GM12875 (cell line): ENCODE measurements around the gene GPR3.

Source experiments
- H3K4me3 ChIP-seq: one replicate; pipeline ENCODE4 v1.5.1; 2011; ENCODE audit warnings: low read depth, low read length, control low read depth
- CTCF ChIP-seq: IDR thresholded peaks from 2 replicates; pipeline ENCODE4 v1.5.1; 2011; ENCODE audit warnings: low read depth, mild to moderate bottlenecking, control low read depth, inconsistent platforms, low read length, moderate library complexity, borderline replicate concordance; ENCODE audit not compliant: insufficient read depth

GPR3 gene

DNA sequence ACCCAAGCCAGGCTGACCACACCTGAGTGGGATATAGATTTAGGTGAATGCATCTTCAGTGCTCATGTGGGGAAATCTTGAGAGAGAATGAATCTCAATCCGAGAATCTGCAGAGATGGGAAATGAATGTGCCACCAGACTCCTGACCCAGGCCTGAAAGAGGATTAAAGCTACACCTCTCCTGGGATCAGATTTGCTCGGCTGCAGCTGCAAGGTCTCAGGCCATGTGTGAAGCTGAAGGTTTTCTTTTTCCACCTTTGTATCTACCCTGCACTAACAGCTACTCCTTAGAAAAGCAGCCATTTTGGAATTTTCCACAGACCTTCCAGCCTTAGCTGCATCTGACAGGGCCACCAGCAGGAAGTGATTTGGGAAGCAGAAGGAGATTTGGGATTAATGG lies 18.3 kb downstream of the GPR3 start:
- H3K4me3 ChIP-seq, result no peak overlapping the region
- TF ChIP-seq CTCF, result no peak

- no peak overlapping the region for H3K4me3 ChIP-seq
- TF ChIP-seq CTCF, result no peak
Observed at GRCh38 chr1:27412502-27412901, 20.1 kb downstream of the GPR3 start.

- no peak overlapping the region for H3K4me3 ChIP-seq
- TF ChIP-seq CTCF, result no peak
Observed at GRCh38 chr1:27413004-27413403, 20.6 kb downstream of the GPR3 start.

- no peak for TF ChIP-seq CTCF
Observed at GRCh38 chr1:27414091-27414490, 21.7 kb downstream of the GPR3 start.

DNA sequence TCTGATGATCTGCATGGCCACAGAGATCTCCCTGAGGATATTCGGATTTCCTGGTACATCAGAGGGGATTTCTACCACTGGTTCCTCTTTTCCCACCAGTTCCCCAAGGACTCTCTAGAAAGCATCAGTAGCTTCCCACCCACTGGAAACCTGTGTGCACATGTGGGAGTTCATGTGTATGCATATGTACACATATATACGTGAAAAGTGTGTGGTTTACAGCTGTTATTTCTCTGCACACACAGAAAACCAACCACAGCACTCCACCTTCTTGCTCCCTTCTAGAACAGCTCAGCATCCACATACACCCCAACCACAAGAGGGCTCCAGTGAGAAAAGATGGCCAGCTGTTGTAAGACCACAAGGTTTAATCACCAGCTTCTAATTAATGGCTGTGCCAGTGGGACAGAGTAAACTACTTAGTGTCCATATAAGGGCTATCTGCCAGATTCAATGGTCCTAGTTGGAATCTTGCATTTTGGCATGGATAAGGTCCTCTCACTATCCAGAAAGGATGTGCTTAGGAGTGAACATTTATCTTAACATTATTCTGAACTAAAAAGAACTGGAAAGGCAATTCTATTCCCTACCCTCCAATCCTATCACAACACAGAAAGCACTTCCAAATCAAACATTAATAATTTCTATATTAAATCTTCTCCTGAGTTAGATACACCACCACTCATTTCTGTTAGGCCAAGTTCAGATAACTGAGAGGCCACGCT lies 24.1 kb downstream of the GPR3 start:
- H3K4me3 ChIP-seq, result no peak overlapping the region
- TF ChIP-seq CTCF, result peak; percentile 70

More at GRCh38 chr1:27414091-27414490, 21.7 kb downstream of the GPR3 start:
- H3K4me3 ChIP-seq, result no peak overlapping the region

DNA sequence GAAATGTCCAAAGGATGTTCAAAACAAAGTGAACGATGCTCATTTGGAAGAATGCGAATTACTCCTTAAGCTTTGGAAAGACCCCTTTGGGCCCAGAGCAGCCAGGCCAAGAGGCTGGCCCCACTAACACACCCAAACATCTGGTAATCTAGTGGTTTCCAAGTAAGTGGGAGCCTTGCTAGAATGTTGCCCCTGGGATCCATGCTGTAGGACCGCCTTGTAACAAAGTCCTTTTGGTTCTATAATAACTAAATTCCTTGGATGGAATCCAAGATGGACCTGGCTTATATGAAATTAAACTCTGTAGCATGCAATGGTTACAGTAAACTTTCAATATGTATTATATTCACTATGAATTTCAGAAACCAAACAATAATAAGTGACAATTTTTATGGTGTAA lies 25.3 kb downstream of the GPR3 start:
- no peak for TF ChIP-seq CTCF
- no peak overlapping the region for H3K4me3 ChIP-seq
